Large intestine (tissue), 3 donors: ENCODE data around the gene COL4A2. TPM values are rescaled to one million over a fixed set of nuclear protein-coding genes. Genes with fewer than 3 reads are reported as not detected.

ENCODE experiments used
- DNase-seq, 2 donors: peaks; one replicate each; pipeline versions ENCODE4 v3.0.0 to v3.0.0-alpha.2; 2013
- H3K27ac ChIP-seq: one replicate; pipeline ENCODE4 v1.5.1; 2013; ENCODE audit warnings: low read length
- H3K27me3 ChIP-seq: 2 replicates; pipeline ENCODE4 v1.6.1; 2013; ENCODE audit warnings: low read length; ENCODE audit not compliant: control insufficient read depth, insufficient read depth
- H3K36me3 ChIP-seq: 2 replicates; pipeline ENCODE4 v1.6.1; 2013; ENCODE audit warnings: low read length; ENCODE audit not compliant: control insufficient read depth, insufficient read depth
- H3K4me1 ChIP-seq: one replicate; pipeline ENCODE4 v1.6.1; 2013; ENCODE audit warnings: low read length; ENCODE audit not compliant: control insufficient read depth, insufficient read depth
- H3K4me3 ChIP-seq: one replicate; pipeline ENCODE4 v1.5.1; 2013; ENCODE audit warnings: low read length
- H3K9me3 ChIP-seq: one replicate; pipeline ENCODE4 v1.6.1; 2013; ENCODE audit warnings: mild to moderate bottlenecking, low read depth, low read length, moderate library complexity; ENCODE audit not compliant: control insufficient read depth
- WGBS: methylation state at CpG from one replicate; pipeline ENCODE4 v1.1.5; 2013; ENCODE audit warnings: low lambda C conversion rate; ENCODE audit not compliant: insufficient coverage; 5-methylcytosine and 5-hydroxymethylcytosine counted together
- polyA plus RNA-seq: library from polyadenylated mRNA; unstranded; fragments of 120-200 nt; gene quantifications from one replicate; pipeline ENCODE4 v1.2.1, GENCODE V29; 2013

The COL4A2 gene
- polyA plus RNA-seq, 1 donor = 164 TPM

- Histone ChIP-seq H3K27me3 (no peaks in the 10 kb centered on the region), H3K36me3 (peaks cover 2% of the 10 kb centered on the region), H3K4me1 (peaks cover 5% of the 10 kb centered on the region), H3K27ac (no peak overlapping the region), H3K4me3 (no peak overlapping the region), H3K9me3 (no peaks in the 10 kb centered on the region)
- no peak for DNase-seq
- no CpG with 5 or more reads among the region's 11 CpGs for WGBS
Measured at GRCh38 chr13:110330491-110331011, 23.5 kb downstream of the COL4A2 start.

- peaks cover 2% of the 10 kb centered on the region for H3K36me3 ChIP-seq
- no CpG with 5 or more reads among the region's 11 CpGs for WGBS
- peaks cover 4% of the 10 kb centered on the region for H3K4me1 ChIP-seq
- no peaks in the 10 kb centered on the region for H3K9me3 ChIP-seq
- no peak for DNase-seq
- H3K4me3 ChIP-seq = no peak overlapping the region
- no peaks in the 10 kb centered on the region for H3K27me3 ChIP-seq
- no peak overlapping the region for H3K27ac ChIP-seq
Measured at GRCh38 chr13:110331362-110331761, 24.3 kb downstream of the COL4A2 start.

DNA sequence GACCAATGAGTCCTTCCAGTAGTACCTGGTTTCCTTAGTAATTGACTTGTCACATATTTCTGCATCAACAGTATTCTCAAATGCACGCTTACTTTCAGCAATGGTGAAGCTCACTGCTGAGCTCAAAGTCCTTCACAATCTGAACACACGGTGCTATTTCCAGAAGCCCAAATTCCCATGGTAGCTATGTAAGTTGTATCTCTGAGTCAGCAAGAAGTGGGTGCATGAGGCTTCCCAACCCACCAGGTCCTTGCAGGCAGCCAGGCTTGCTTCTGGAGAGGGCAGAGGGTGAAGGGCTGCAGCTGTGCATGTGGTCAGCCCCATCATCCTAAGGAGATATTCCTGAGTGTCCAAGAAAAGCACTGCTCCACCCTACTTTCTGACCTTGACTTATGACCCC, 25.7 kb downstream of the COL4A2 start:
- 100% methylated on average over 1 of the region's 2 CpGs for WGBS
- H3K27ac ChIP-seq = no peak overlapping the region
- H3K4me1 ChIP-seq = no peaks in the 10 kb centered on the region
- no peak overlapping the region for H3K4me3 ChIP-seq
- DNase-seq = no peak
- peaks cover 2% of the 10 kb centered on the region for H3K36me3 ChIP-seq
- H3K9me3 ChIP-seq = no peaks in the 10 kb centered on the region
- no peaks in the 10 kb centered on the region for H3K27me3 ChIP-seq

DNA sequence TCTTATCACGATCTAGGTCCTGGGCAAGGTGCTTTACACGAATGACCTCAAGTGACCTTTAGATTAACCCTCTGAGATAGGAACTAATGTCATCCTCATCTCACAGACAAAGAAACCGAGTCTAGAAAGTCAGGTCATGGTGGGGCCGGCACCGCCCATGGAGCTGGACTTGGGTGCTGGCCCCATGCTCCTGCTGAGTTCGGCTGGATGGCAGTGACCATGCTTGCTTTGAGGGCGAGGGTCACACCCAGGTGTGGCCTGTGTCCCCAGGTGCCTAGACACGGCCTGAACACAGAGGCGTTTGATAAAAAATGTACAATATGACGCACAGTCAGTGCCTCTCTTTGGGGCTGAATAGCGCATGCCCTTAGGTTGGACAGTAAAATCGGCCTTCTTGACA, 26.8 kb downstream of the COL4A2 start:
- Histone ChIP-seq H3K4me1 (peaks cover 8% of the 10 kb centered on the region), H3K36me3 (peaks cover 2% of the 10 kb centered on the region), H3K4me3 (no peak overlapping the region), H3K9me3 (no peaks in the 10 kb centered on the region), H3K27me3 (no peaks in the 10 kb centered on the region), H3K27ac (no peak overlapping the region)
- no peak for DNase-seq
- no CpG with 5 or more reads among the region's 12 CpGs for WGBS

DNA sequence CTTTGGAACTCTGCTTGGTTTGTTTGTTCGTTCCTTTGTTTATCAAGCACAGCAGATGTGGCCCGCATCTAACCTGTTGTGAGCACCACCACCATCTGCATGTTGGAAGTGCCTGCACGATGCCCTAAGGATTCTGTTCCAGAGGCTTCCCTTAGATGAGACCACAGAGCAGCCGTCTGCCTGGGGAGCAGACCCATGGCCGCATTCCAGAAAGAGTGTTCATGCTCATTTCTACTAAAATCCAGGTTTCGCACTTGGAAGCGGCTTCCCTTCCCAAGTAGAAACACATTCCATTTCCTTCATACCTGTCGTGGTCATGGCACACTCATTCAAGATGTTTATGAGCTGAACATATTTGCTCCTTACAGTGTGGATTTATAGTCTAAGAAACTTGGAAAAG, 27.2 kb downstream of the COL4A2 start:
- no peak overlapping the region for H3K4me3 ChIP-seq
- no peak overlapping the region for H3K27ac ChIP-seq
- peaks cover 9% of the 10 kb centered on the region for H3K4me1 ChIP-seq
- DNase-seq = no peak
- peaks cover 2% of the 10 kb centered on the region for H3K36me3 ChIP-seq
- no CpG with 5 or more reads among the region's 8 CpGs for WGBS
- no peaks in the 10 kb centered on the region for H3K27me3 ChIP-seq
- H3K9me3 ChIP-seq = no peaks in the 10 kb centered on the region

GRCh38 chr13:110334841-110335490, 27.9 kb downstream of the COL4A2 start:
- no peak overlapping the region for H3K4me3 ChIP-seq
- H3K4me1 ChIP-seq = peaks cover 9% of the 10 kb centered on the region
- H3K27me3 ChIP-seq = no peaks in the 10 kb centered on the region
- no peak overlapping the region for H3K27ac ChIP-seq
- DNase-seq = no peak
- no peaks in the 10 kb centered on the region for H3K9me3 ChIP-seq
- peaks cover 2% of the 10 kb centered on the region for H3K36me3 ChIP-seq
- no CpG with 5 or more reads among the region's 11 CpGs for WGBS

GRCh38 chr13:110336108-110336507, 29.0 kb downstream of the COL4A2 start:
- no peak overlapping the region for H3K27ac ChIP-seq
- WGBS = 80% methylated on average over 1 of the region's 9 CpGs
- no peak overlapping the region for H3K4me3 ChIP-seq
- no peaks in the 10 kb centered on the region for H3K9me3 ChIP-seq
- H3K36me3 ChIP-seq = peaks cover 2% of the 10 kb centered on the region
- no peak for DNase-seq
- no peaks in the 10 kb centered on the region for H3K27me3 ChIP-seq
- H3K4me1 ChIP-seq = peaks cover 17% of the 10 kb centered on the region

DNA sequence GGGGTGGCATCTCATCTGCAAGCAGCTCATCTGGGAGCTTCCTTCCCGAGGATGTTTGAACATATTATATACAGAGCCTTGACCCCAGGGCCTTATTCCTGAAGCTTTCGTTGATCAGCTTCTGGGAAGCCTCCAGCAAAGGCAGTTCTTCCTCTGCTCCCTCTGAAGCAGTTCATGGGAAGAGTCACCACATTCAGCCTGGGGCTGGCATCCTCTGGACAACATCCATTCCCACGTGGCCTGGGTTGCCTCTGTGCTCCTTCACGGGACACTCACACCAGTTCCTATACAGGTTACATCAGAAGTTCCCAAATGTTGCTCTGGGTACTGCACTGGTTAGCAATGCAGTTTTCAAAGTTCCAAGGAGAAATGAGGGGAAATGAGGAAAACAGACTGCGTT, 29.6 kb downstream of the COL4A2 start:
- peaks cover 17% of the 10 kb centered on the region for H3K4me1 ChIP-seq
- no peaks in the 10 kb centered on the region for H3K9me3 ChIP-seq
- no peak overlapping the region for H3K27ac ChIP-seq

DNA sequence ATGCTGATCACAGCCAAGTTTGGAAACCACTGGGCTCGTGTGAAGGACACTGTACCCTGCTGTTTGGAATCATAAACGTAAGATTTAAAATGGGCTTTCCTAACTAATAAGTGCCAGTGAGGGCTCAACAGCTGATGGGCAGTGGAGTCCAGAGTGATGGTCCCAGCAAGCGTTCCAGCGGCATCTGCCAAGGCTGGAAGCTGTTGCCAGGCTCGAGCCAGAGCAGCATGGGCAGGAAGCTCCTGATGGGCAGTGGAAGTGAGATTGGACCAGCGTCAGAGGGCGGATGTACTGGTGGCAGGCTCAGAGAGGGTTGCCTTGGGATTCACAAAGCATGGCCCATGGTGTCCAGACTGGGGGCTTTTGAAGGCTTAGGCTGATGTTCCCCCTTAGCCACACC, 30.2 kb downstream of the COL4A2 start:
- no CpG with 5 or more reads among the region's 7 CpGs for WGBS
- no peak overlapping the region for H3K27ac ChIP-seq

More for the DNA sequence above, 29.6 kb downstream of the COL4A2 start:
- Histone ChIP-seq H3K4me3 (no peak overlapping the region), H3K27me3 (no peaks in the 10 kb centered on the region), H3K36me3 (peaks cover 2% of the 10 kb centered on the region)
- no peak for DNase-seq
- no CpG with 5 or more reads among the region's 5 CpGs for WGBS

GRCh38 chr13:110338441-110339101, 31.5 kb downstream of the COL4A2 start:
- Histone ChIP-seq H3K4me3 (no peak overlapping the region), H3K27ac (peak overlapping the region; percentile 72), H3K36me3 (peaks cover 2% of the 10 kb centered on the region), H3K27me3 (no peaks in the 10 kb centered on the region), H3K9me3 (no peaks in the 10 kb centered on the region), H3K4me1 (peaks cover 17% of the 10 kb centered on the region)
- no CpG with 5 or more reads among the region's 13 CpGs for WGBS
- peak in 1 of 2 donors; percentile 42 for DNase-seq

More for the DNA sequence above, 30.2 kb downstream of the COL4A2 start:
- peaks cover 2% of the 10 kb centered on the region for H3K36me3 ChIP-seq
- no peaks in the 10 kb centered on the region for H3K27me3 ChIP-seq
- DNase-seq = no peak
- peaks cover 17% of the 10 kb centered on the region for H3K4me1 ChIP-seq
- no peak overlapping the region for H3K4me3 ChIP-seq
- H3K9me3 ChIP-seq = no peaks in the 10 kb centered on the region
